ENCODE measurements around the gene PDE4B.

- TF ChIP-seq CTCF (conservative IDR thresholded peaks at IDR 0.05; ENCODE audit: low read depth, low read length) (no peak), EZH2phosphoT487 (IDR thresholded peaks at IDR 0.05; ENCODE audit: borderline replicate concordance, low read length) (no peak)
Observed at GRCh38 chr1:65994223-65994622, 201.5 kb downstream of the PDE4B start.

Measured in PC-3 (cell line).